Natural killer cell treated with Interleukin-12 subunit alpha and Interleukin-12 subunit beta and Interleukin-15 and Interleukin-18, amount 100 ng/mL, for 72 hours (primary cell): ENCODE data around the gene TIE1. TPM values are rescaled to one million over a fixed set of nuclear protein-coding genes. Genes with fewer than 3 reads are reported as not detected.

Experiments used
- ATAC-seq, 2 donors: fragments of 150-1000 bp; cut with Tn5 transposase in 1 of 2; sonication (Bioruptor Pico), chemical (Tn5 transposase) in 1 of 2; 2 replicates each; pipeline ENCODE4 v1.10.0; 2021
- DNase-seq: peaks from one replicate; pipeline ENCODE4 v3.0.0; 2022; ENCODE audit warnings: low spot score
- H3K27ac Mint-ChIP-seq, 2 donors: 1 replicate in 1 of 2; 2 replicates in 1 of 2; pipeline ENCODE4 v1.8.0; 2022; ENCODE audit warnings: mixed read lengths in 2 of 2, mild to moderate bottlenecking in 1 of 2, moderate library complexity in 1 of 2
- H3K27me3 Mint-ChIP-seq, 2 donors: 1 replicate in 1 of 2; 2 replicates in 1 of 2; pipeline ENCODE4 v1.8.0; 2022; ENCODE audit warnings: mixed read lengths in 2 of 2
- H3K36me3 Mint-ChIP-seq: one replicate; pipeline ENCODE4 v1.8.0; 2022; ENCODE audit warnings: mixed read lengths
- H3K4me1 Mint-ChIP-seq, 2 donors: 1 replicate in 1 of 2; 2 replicates in 1 of 2; pipeline ENCODE4 v1.8.0; 2022; ENCODE audit warnings: low read depth in 2 of 2, mixed read lengths in 2 of 2, mild to moderate bottlenecking in 1 of 2
- H3K4me3 Mint-ChIP-seq: one replicate; pipeline ENCODE4 v1.8.0; 2022; ENCODE audit warnings: mixed read lengths
- H3K9me3 Mint-ChIP-seq: 2 replicates; pipeline ENCODE4 v1.8.0; 2022; ENCODE audit warnings: mixed read lengths
- total RNA-seq, 2 donors: library from RNA; stranded (reverse); gene quantifications; one replicate each; pipeline ENCODE4 v1.2.3, GENCODE V29; 2022

The TIE1 gene
- total RNA-seq, 2 donors from 2014 or later = 9.6 to 11.4 TPM

DNA sequence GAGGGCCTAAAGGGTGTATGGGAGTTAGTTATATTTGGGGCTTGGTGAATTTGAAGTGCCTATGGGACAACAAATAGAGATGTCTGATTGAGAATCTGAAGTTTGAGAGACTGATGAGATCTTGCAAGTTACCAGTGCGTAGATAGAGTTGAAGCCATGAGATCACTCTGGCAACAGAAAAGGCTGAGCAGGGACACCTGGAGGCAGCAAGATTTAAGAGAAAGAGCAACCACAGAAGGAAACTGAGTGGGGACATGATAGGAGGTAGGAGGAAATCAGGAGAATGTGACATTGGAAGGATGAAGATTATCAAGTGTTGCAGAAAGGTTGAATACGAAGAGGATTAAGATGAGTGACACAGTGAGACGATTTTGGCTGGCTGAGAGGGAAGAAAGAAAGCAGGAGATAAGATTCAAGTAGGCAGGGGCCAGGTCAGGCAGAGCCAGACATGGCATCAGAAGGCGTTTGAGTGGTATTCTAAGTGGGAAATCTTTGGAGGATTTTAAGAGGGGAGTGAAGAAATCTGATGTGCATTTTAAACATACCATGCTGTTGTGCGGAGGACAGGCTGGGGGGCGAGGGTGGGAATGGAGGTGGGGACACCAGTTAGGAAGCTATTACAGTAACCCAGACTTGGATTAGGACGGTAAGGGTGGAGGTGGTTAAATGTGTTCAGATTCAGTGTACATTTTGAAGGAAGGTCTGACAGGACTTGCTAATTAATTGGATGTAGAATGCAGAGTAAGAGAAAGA, 33.8 kb downstream of the TIE1 start:
- Mint-ChIP-seq H3K36me3 (no peaks in the 10 kb centered on the region), H3K4me1 (peaks cover 0 to 2% of the 10 kb centered on the region in 2 donors), H3K9me3 (no peaks in the 10 kb centered on the region), H3K4me3 (no peak overlapping the region), H3K27ac (no peak overlapping the region), H3K27me3 (no peaks in the 10 kb centered on the region)
- ATAC-seq = no peak
- no peak for DNase-seq

DNA sequence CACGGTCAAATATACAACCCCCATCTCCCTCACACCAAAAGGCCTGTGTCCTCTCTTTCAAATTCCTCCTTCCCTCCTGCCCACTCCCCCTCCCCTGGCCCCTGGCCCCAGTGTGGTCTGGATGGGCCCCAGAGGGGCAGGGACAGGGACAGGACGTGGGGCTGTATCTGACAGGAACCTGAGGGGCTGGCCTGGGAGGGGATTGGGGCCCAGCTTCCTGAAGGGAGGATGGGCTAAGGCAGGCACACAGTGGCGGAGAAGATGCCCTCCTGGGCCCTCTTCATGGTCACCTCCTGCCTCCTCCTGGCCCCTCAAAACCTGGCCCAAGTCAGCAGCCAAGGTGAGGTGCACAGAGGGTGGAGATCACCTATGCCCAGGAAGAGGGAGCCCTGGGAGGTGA, 36.8 kb downstream of the TIE1 start, which contains the start of gene MPL:
MPL (plus strand) TSS at position 231 of the 400 bp plus-strand sequence; CDS start at position 262, 31 bp downstream.
- H3K4me3 Mint-ChIP-seq = no peak within 1 kb of the TSS
- no peaks in the 10 kb centered on the region for H3K4me1 Mint-ChIP-seq
- H3K27ac Mint-ChIP-seq = no peak within 1 kb of the TSS
- no peaks in the 10 kb centered on the region for H3K36me3 Mint-ChIP-seq
- peak in 1 of 2 donors; percentile 35 for ATAC-seq
- H3K9me3 Mint-ChIP-seq = no peaks in the 10 kb centered on the region
- H3K27me3 Mint-ChIP-seq = no peaks in the 10 kb centered on the region
- no peak for DNase-seq

DNA sequence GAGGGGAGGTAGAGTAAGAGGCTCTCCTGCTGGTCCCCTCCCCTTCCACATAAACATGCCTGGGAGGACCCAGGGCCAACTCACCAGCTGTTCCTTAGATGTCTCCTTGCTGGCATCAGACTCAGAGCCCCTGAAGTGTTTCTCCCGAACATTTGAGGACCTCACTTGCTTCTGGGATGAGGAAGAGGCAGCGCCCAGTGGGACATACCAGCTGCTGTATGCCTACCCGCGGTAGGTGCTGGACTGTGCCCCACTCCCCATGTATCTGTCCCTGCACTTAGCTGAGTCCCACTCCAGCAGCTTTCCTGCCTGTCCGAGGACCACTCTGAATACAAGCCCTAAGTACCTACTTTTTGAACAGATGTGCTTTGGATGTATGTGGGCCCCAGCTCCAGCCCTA, 37.2 kb downstream of the TIE1 start:
- no peaks in the 10 kb centered on the region for H3K9me3 Mint-ChIP-seq
- DNase-seq (no peak), ATAC-seq (peak in 1 of 2 donors; percentile 37)
- H3K4me1 Mint-ChIP-seq = no peaks in the 10 kb centered on the region
- H3K36me3 Mint-ChIP-seq = no peaks in the 10 kb centered on the region
- no peak overlapping the region for H3K27ac Mint-ChIP-seq
- H3K27me3 Mint-ChIP-seq = no peaks in the 10 kb centered on the region
- H3K4me3 Mint-ChIP-seq = no peak overlapping the region

DNA sequence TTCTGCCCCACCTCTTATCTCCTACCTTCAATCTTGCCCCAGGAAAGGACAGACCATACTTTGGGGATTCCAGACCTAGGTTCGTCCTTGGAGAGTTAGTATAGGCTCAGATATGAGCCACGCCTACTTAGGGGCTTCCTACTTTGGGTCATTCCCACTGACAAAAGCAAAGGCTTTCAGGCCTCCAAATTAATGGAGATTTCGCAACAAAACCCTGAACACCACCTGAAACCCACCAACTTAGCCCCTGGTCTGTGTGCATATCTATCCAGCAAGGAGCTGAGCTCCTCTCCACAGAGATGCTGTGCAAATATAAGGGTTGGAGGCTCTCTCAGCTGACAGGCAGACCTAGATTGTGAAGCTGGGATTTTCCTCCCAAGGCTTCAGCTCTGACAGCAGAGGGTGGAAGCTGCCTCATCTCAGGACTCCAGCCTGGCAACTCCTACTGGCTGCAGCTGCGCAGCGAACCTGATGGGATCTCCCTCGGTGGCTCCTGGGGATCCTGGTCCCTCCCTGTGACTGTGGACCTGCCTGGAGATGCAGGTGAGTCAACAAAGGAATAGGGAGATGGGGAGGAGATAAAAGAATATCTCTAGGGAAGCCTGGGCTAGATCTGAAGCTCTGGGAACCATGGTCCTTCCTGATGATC, 38.9 kb downstream of the TIE1 start:
- H3K4me3 Mint-ChIP-seq = no peak overlapping the region
- no peaks in the 10 kb centered on the region for H3K36me3 Mint-ChIP-seq
- H3K9me3 Mint-ChIP-seq = no peaks in the 10 kb centered on the region
- no peak for ATAC-seq
- H3K27ac Mint-ChIP-seq = no peak overlapping the region
- no peaks in the 10 kb centered on the region for H3K27me3 Mint-ChIP-seq
- DNase-seq = no peak
- no peaks in the 10 kb centered on the region for H3K4me1 Mint-ChIP-seq

DNA sequence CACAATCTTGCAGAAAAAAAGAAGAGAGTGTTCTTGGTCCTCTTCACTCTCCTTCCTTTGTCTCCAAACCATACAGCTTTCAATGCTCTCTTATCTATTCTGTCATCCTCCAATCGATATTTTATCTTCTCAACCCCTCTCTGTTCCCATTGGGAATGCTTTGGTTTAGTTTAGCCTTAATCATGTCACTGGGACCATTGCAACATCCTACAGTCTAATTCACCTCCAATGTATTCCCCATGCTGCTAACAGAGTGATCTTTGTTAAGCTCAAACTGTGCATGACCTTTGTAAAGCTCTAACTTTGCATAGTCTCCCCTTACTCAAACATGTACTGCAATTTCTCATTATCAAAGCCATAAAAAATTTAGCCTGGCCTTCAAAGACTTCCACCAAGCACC, 39.8 kb downstream of the TIE1 start:
- Mint-ChIP-seq H3K4me1 (no peaks in the 10 kb centered on the region), H3K36me3 (no peaks in the 10 kb centered on the region), H3K9me3 (no peaks in the 10 kb centered on the region), H3K27ac (no peak overlapping the region), H3K27me3 (no peaks in the 10 kb centered on the region), H3K4me3 (no peak overlapping the region)
- no peak for DNase-seq
- ATAC-seq = no peak

DNA sequence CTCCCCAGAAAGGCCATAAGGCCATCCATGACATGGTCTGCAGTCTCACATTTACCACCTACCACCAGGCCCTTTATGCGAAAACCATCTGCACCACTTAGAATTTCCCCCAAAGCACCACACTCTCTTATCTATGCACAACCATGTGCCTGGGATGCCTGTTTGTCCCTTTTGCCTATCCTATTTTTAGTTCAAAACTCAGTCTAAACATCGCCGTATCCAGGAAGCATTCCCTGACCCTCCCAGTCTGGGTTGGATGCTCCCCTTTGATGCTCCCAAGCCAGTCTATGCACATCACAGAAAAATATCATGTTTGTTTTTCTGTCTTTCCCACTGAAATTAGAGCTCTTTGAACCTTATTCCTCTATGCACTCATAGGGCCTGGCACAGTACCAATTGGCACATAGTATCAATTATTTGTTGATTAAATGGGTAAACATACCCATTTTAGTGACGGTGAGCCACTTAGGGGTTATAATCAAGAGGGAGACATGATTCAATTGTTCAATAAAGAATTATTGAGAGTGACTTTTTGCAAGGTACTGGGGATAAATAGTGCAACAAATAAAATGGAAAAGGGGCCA, 43.6 kb downstream of the TIE1 start:
- Mint-ChIP-seq H3K9me3 (no peaks in the 10 kb centered on the region), H3K27me3 (no peaks in the 10 kb centered on the region), H3K4me3 (no peak overlapping the region), H3K4me1 (peaks cover under 1 to 7% of the 10 kb centered on the region in 2 donors), H3K36me3 (no peaks in the 10 kb centered on the region), H3K27ac (no peak overlapping the region)
- ATAC-seq = no peak
- no peak for DNase-seq

DNA sequence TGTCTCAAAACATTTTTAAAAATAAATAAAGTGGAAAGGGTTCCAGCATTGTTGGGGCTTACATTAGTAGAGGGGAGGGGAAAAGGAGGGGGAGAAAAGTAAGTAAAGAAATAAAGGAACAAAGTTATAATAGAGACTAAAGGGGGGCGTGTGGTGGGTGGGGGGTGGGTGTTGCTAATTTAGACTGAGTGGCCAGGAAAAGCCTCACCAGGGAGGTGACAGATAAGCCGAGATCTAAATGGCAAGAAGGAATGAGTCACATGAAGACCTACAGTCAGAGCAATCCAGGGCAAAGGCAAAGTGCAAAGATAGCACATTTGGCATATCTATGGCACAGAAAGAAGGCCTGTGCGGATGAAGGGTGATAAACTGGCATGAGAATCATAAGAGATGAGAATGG, 44.3 kb downstream of the TIE1 start:
- H3K27me3 Mint-ChIP-seq = no peaks in the 10 kb centered on the region
- H3K27ac Mint-ChIP-seq = no peak overlapping the region
- H3K36me3 Mint-ChIP-seq = no peaks in the 10 kb centered on the region
- no peak for ATAC-seq
- peaks cover 6 to 13% of the 10 kb centered on the region in 2 donors for H3K4me1 Mint-ChIP-seq
- no peaks in the 10 kb centered on the region for H3K9me3 Mint-ChIP-seq
- no peak for DNase-seq
- no peak overlapping the region for H3K4me3 Mint-ChIP-seq

DNA sequence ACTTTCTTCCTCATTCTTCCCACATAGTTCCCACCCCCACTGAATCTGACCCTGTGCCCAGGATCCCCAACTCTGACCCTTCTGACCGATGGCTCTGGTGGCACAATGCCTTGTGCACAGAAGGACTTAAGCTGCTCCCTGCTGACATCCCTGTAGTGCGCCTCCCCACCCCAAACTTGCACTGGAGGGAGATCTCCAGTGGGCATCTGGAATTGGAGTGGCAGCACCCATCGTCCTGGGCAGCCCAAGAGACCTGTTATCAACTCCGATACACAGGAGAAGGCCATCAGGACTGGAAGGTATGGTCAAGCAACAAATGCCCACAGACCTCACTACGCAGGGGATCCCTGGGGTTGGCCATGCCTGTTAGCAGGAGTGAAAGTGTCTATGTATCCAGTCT, 45.9 kb downstream of the TIE1 start:
- Mint-ChIP-seq H3K27me3 (no peaks in the 10 kb centered on the region), H3K4me3 (no peak overlapping the region), H3K4me1 (peaks cover 6 to 13% of the 10 kb centered on the region in 2 donors), H3K36me3 (no peaks in the 10 kb centered on the region), H3K27ac (no peak overlapping the region), H3K9me3 (no peaks in the 10 kb centered on the region)
- ATAC-seq (no peak), DNase-seq (no peak)

DNA sequence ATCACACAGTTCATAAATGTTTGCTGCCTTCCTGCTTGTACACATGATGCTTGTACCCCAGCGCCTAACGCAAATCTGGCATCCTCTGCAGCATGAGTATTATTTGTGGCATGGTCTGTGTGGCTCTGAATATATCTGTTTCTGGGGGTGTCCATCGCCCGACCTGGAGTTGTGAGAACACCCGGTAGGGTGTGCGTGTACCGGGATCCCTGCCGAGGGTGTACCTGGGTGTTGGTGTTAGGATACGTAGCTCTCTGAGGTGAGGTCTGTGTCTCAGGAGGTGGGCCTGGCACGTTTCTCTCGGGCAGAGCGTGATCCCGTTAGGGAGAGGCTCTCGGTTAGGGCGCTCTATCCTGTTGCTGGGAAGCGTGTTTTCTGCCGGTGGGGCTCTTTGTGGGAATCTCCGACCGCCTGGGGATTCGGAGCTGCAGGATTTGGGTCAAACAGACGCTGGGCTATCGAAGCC, 47.6 kb downstream of the TIE1 start:
- peaks cover 6 to 13% of the 10 kb centered on the region in 2 donors for H3K4me1 Mint-ChIP-seq
- H3K27ac Mint-ChIP-seq = no peak overlapping the region
- H3K9me3 Mint-ChIP-seq = no peaks in the 10 kb centered on the region
- DNase-seq = no peak
- no peak overlapping the region for H3K4me3 Mint-ChIP-seq
- H3K27me3 Mint-ChIP-seq = no peaks in the 10 kb centered on the region
- H3K36me3 Mint-ChIP-seq = no peaks in the 10 kb centered on the region
- no peak for ATAC-seq

DNA sequence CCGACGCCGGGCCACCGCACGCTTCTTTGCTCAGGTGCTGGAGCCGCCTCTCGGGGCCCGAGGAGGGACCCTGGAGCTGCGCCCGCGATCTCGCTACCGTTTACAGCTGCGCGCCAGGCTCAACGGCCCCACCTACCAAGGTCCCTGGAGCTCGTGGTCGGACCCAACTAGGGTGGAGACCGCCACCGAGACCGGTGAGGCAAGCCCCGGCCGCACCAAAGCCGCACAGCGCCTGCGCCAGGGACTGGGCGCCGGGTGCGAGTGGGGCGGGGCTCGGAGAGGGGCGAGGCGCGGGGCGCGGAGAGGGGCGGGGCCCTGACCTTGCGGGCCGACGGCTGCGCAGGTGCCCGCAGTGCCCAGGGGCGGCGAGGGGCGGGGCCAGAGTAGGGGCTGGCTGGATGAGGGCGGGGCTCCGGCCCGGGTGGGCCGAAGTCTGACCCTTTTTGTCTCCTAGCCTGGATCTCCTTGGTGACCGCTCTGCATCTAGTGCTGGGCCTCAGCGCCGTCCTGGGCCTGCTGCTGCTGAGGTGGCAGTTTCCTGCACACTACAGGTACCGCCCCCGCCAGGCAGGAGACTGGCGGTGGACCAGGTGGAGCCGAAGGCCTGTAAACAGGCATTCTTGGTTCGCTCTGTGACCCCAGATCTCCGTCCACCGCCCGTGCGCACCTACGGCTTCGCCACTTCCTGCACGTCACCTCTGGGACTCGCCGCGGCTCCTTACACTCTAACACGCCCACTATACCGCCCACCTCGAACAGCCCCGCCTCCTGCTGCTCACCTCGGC, 48.2 kb downstream of the TIE1 start:
- Mint-ChIP-seq H3K4me1 (peaks cover 6 to 13% of the 10 kb centered on the region in 2 donors), H3K27ac (peak overlapping the region; percentile 11 to 66), H3K4me3 (peak overlapping the region; percentile 51), H3K27me3 (no peaks in the 10 kb centered on the region), H3K36me3 (no peaks in the 10 kb centered on the region), H3K9me3 (no peaks in the 10 kb centered on the region)
- ATAC-seq (peak; percentile 87 to 91), DNase-seq (peak; percentile 82)

DNA sequence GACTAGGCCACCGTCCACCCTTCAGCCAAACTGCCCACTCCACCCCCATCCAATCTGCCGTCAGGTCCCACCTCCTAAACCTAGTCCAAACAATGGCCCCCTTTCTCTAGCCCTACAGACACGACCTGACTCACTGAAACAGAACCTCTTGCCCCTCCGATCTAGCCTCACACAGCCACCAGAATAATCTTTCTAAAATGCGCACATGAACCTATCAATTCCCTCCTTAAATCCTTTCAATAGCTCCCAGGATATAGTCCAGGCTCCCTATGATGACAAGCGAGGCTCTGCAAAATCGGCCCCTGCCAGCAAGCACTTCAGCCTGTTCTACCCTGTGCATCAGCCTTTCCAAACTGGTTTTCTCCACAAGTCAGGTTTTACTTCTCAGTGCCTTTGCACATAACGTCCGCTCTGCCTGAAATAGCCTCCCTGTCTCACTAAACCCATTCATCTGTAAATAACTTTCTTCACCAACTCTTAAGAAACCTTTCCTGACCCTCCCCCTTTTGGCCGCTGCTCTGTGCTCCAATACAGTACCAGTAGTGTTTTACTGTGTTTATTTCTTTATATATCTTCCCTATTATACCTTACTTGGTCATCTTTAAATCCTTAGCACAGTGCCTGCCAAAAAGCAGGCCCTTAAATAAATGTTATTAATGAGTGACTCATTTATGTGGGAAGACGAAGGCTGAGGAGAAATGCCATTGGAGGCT, 49.0 kb downstream of the TIE1 start:
- Mint-ChIP-seq H3K27ac (peak overlapping the region; percentile 11 to 66), H3K9me3 (no peaks in the 10 kb centered on the region), H3K4me3 (peak overlapping the region; percentile 51), H3K4me1 (peaks cover 6 to 13% of the 10 kb centered on the region in 2 donors), H3K27me3 (no peaks in the 10 kb centered on the region), H3K36me3 (no peaks in the 10 kb centered on the region)
- DNase-seq (no peak), ATAC-seq (no peak)

DNA sequence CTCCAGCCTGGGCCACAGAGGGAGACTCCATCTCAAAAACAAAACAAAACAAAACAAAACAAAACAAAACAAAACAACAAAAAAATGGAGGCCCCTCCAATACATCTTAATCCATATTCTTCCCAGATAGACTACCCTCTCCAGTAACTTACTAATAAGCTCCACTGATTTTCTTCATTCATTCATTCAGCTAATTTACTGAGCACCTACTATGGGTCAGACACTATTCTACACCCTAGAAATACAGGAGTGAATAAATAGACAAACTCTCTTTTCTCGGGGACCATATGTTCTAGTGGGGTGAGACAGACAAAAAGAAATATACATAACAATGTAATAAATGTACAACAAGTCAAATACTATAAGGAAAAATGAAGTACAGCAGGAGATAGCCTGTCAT, 50.2 kb downstream of the TIE1 start:
- Mint-ChIP-seq H3K27me3 (no peaks in the 10 kb centered on the region), H3K9me3 (no peaks in the 10 kb centered on the region), H3K27ac (no peak overlapping the region), H3K4me3 (no peak overlapping the region), H3K4me1 (peaks cover 6 to 13% of the 10 kb centered on the region in 2 donors), H3K36me3 (no peaks in the 10 kb centered on the region)
- DNase-seq = no peak
- no peak for ATAC-seq
